Posterior vena cava (tissue), 2 donors: ENCODE measurements around the gene PDE4D. TPM values are rescaled to one million over a fixed set of nuclear protein-coding genes. Genes with fewer than 3 reads are reported as not detected.
"Not testable (repeated sequence)": the region's sequence is repeated elsewhere in the genome, so short reads cannot be mapped to it uniquely, and the experiment has no call there.

ENCODE experiments used
- DNase-seq: peaks from one replicate; pipeline ENCODE4 v3.0.0-alpha.2; 2020; ENCODE audit warnings: low spot score
- intact Hi-C, 2 donors: fragments of 100-400 bp; cut with DNase I; formaldehyde crosslinking; loops; one replicate each; pipeline versions ENCODE4 v1.14.1 to v1.14.2; 2022 to 2023
- total RNA-seq, 2 donors: library from RNA; stranded (reverse); fragmentation: NEBNext Ultra II Directional; extraction: Animal tissue kit (Norgen Biotek cat#: 25700); gene quantifications; one replicate each; pipeline ENCODE4 v1.2.1, GENCODE V29; 2021
- donor health status: DM: yes; HTN: yes; CAD: no.
- donor health status: DM: yes; HTN: yes; CAD: no.

Gene PDE4D
- total RNA-seq, 2 donors from 2014 or later, result 72.4 to 106 TPM

DNA sequence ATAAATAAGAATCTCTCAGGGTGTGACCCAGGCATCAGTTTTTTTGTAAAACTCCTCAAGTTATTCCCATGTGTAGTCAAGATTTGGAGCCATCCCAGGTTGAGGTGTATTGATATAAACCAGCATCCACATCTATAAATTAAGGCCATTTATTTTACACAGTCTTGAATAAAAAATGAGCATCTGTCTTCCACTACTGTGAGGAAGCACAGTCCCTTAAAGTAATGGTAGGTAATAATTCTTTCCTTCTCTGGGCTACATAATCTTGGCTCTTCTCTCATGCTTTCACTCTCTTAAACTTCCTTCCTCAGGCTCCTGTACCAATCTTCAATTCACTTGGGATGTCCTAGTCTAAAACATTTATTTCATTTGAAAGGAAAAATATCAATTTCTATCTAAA, 110.3 kb downstream of the PDE4D start:
- intact Hi-C loops, result no loop called here
- no peak for DNase-seq

- intact Hi-C loops, result no loop called here
Measured at GRCh38 chr5:59782856-59783255, 110.7 kb downstream of the PDE4D start.

GRCh38 chr5:59779453-59779852, 114.1 kb downstream of the PDE4D start:
- intact Hi-C loops, result no loop called here
- no peak for DNase-seq

More at GRCh38 chr5:59782856-59783255, 110.7 kb downstream of the PDE4D start:
- DNase-seq, result no peak

GRCh38 chr5:59777028-59777427, 116.5 kb downstream of the PDE4D start:
- no peak for DNase-seq
- intact Hi-C loops, result no loop called here

GRCh38 chr5:59773294-59773693, 120.2 kb downstream of the PDE4D start:
- no peak for DNase-seq
- intact Hi-C loops, result no loop called here

DNA sequence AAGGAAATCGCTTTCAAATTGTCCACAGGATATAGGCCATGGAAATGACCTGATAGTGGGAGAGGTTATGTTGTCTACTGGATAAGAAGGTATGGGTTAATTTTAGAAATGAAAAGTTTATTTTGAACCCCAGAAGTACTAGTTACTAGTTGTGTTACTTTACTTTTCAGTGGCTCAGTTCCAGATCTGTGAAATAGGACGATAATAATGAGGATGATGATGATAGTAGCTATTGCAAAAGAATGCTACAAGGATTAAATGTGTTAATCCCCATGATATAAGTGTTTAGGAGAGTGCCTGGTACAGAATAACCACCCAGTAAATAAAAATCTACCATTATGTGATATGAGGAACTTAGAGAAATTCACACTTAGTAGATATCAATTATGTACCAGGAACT, 120.8 kb downstream of the PDE4D start:
- intact Hi-C loops, result no loop called here
- no peak for DNase-seq

DNA sequence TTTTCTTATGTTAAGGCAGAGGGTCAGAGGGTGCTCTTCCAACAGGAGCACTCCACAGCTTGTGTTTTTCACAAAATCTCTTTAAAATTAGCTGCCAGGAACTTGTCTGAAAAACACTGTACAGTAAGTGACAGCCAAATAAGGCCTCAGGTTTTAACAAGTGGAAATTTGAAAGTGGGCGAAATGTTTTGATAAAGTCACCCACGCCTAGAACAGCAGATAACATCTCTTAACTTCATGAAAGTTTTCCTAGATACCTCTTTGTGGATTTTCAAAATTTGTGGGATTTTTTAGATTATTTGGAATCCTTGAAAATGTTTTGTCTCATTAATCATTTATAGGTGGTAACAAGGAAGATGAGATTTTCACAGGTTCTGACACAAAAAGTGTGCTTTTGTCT, 121.3 kb downstream of the PDE4D start:
- no peak for DNase-seq
- intact Hi-C loops, result no loop called here

- intact Hi-C loops, result no loop called here
- DNase-seq, result no peak
Measured at GRCh38 chr5:59770953-59771352, 122.6 kb downstream of the PDE4D start.

DNA sequence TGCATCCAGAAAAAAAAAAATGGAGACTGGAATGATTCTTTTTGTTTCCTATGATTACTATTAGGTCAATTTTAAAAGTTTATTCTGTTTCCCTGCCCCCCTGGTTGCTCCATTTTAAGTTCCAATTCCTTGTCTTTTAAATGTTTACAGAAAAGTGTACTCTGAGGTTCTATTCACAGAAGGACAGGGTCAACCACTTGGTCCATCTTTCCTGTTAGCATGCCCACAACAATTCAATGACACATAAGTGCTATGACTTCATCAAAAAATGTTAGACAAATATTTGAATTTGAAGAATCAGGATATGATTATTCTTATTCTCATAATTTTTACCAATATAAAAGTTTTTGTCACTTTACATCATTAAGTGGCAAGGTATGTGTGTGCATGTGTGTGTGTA, 123.7 kb downstream of the PDE4D start:
- no peak for DNase-seq
- intact Hi-C loops, result no loop called here

DNA sequence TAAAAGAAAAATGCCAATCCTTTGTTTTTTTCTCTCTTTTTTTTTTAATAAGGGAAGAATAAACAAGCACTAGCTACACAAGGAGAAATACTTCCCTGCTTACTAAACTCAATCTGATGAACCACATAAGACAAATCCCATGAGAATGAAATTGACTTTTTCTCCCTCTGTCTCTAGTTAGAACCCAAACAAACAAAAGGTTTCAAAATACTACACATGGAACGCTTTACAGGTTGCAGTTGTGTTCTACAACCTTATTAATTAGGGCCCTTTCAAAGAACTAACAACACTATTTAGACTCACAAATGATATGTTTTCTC, 124.5 kb downstream of the PDE4D start:
- intact Hi-C loops, result no loop called here
- no peak for DNase-seq

DNA sequence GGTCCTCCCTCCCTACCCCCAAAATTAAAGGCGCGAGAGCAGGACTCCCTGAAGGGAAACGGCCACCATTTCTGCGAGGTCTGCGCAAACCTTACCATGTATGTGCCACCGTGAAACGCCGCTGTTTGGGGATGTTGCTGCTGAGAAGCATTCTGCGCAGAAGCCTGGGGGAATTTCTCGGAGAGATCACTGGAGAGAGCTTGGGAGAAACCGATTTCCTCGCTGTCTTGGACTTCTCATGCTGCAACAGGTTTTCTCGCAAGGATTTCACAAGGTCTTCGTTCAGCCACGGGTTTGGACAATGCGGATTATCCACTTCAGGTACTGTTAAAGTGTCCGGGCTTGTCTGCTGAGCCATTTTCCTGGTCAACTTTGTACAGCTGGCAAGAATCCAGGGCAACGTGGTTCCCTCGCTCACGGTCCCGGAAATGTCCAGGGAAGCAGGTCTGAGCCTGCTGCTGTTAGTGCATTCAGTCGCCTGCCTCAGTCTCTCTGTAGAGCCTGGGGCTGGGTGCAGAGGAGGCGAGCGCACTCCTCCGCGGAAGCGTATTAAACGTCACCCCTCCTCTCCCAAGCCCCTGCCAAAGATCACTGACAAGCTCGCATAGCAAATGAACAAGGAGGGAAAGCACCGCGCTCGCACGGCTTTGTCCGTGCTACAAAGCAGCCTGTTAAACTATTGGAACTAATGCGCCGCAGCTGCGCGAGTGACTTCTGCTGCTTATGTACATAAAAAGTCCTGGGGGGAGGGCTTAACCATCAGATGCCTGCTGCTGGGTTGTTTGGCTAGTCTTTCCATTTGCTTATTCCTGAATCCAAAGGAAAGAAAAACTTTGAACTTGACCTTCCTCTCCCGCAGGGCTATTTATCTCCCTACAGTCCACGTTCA, 125.1 kb downstream of the PDE4D start:
- intact Hi-C loops, result no loop called here
- DNase-seq, result peak; percentile 83

- DNase-seq, result no peak
- intact Hi-C loops, result no loop called here
Measured at GRCh38 chr5:59767681-59768151, 125.8 kb downstream of the PDE4D start.

DNA sequence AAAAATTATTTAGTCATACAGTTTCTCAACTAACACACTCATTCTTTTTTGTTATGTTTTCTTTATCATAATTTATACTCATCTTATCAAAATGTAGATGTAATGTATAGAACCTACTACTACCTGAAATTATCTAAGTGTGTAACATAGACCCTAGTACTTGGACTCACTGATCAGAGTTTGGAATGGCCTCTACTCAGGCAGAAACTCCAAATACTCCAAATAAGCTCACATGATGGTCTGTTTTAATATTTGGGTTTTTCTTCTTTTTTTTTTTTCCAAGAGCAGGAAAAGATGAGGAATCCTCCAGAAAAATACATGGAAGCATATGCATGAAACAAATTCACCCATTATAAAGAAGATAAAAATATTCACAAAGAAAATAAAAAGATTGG, 126.3 kb downstream of the PDE4D start:
- intact Hi-C loops, result no loop called here
- no peak for DNase-seq

DNA sequence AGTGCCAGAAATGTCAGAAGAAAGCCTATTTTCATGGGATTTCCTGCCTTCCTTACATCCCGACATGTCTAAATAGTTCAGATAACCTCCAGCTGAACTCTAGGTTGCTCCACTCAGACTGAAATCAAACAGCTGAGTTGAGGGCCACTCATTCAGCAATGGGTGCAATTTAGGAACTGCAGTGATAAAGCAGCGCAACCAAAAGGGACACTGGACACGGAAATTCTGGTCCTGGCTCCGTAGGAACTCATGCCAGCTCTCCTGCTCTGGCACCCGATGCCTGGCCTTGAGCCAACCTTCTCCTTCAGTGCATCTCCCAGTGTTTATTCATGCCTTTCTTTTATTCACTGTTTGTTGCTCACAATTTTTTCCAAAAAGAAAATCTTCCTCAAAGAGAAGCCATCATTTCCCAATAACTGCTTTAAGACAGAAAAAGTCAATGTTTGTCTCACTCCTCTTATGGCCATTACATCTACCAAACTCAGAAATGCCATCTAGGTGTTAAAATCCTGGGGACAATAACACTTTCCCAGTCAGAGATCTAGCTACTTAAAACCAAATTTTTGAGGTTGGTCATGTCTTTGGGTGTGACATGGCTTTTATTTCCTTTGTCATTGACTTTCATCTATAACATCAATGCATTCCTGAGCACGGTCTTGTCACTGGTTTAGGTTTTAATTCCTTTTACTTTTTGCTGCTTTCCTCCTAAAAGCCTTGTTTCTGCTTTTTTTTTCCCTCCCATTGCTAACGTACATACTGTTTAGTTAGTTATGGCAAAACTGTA, 126.9 kb downstream of the PDE4D start:
- no peak for DNase-seq

DNA sequence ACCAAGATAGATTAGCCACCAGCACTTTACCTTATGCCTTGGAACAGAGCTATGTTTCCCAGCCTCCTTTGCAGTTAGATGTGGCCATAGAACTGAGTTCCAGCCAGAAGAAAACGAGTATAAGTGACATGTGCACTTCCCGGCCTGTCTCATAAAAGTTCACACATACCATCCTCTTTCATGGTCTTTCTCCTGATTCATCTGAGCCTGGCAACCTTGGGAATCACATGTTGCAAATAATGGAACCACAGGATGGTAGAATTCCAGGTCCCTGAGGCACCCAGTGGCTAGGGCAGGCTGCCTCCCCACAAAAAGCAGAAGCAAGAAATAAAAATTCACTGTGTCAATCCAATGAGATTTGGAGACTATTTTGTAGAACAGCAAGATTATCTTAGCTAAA, 128.1 kb downstream of the PDE4D start:
- intact Hi-C loops, result no loop called here
- no peak for DNase-seq

More for the DNA sequence above, 126.9 kb downstream of the PDE4D start:
- intact Hi-C loops, result no loop called here

GRCh38 chr5:59764361-59764760, 129.2 kb downstream of the PDE4D start:
- intact Hi-C loops, result no loop called here
- no peak for DNase-seq

DNA sequence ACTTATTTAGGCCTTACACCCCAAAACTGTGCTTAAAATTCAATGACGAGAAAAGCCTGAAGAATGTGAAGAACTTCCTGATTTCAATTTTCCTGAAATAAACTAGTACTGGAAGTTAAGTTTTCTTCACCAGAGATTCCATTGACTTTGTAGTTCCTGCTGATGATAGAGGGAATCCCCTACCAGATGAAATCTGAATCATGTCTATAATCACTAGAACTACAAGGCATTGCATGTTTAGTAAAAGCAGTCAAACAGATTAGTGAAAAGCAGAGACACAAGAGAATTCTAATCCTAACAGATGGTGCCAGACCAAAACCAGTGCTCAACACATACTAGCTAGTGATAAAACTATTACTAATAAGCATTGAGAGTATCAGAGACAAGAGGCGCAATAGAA, 130.0 kb downstream of the PDE4D start:
- DNase-seq, result no peak
- intact Hi-C loops, result no loop called here

DNA sequence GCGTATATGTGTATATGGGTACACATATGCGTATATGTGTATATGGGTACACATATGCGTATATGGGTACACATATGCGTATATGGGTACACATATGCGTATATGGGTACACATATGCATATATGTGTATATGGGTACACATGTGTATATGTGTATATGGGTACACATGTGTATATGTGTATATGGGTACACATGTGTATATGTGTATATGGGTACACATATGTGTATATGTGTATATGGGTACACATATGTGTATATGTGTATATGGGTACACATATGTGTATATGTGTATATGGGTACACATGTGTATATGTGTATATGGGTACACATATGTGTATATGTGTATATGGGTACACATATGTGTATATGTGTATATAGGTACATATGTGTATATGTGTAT, 131.3 kb downstream of the PDE4D start:
- intact Hi-C loops, DNase-seq: not testable (repeated sequence)

DNA sequence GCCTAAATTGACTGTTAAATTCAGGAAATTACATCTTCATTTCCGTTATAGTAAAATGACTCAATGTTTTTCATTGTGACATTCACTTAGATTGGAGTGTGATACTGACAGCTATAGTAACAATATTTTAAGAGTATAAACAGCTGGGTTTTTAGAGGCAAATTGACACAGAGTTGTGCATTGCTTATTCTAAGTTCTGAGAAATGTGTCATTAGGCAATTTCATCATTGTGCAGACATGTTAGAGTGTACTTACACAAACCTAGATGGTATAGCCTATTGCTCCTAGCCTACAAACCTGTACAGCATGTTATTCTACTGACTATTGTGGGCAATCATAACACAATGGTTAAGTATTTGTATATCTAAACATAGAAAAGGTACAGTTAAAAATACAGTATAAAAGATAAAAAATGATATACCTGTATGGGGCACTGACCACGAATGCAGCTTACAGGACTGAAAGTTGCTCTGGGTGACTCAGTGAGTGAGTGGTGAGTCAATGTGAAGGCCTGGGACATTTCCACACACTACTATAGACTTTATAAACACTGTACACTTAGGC, 132.7 kb downstream of the PDE4D start:
- intact Hi-C loops, result no loop called here
- DNase-seq, result no peak

DNA sequence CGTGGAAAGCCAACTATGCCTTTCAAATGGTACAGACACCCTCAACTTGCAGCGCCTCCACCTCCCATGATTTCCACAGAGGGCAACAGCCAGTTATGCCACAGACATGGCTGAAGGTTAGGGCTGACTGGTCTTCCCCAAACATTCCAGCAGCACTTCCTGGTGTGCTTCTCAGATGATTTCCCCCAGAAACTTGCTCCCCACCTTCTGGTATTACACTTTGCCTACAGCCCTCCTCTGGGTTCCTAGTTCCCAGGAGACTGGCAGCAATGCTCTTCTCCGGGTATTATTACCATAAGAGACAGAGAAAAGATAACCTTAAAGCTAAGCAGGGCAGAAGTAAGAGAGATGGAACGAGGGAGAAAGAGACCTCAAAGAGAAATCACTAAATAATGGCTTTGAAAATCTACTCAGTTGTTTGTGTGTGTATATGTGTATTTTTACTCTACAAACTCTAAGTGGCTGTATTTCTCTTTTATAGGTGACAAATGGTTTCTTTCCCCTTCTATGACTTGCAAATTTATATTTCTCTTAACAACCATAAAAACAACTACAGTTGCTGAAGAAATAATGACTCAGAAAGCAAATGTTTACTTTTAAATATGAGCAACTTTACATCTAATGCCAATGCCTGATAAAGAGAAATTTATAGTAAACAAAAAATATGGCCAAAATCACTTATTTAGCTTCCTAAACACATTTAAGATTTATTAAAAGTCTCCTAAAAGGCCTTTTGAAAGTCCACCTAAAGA, 133.8 kb downstream of the PDE4D start:
- intact Hi-C loops, result no loop called here
- DNase-seq, result no peak
